Endothelial cell of umbilical vein (primary cell): ENCODE data around the gene FAM167B. TPM values are rescaled to one million over a fixed set of nuclear protein-coding genes. Genes with fewer than 3 reads are reported as not detected.

Experiments used
- BruUV-seq: library from RNA; stranded (reverse); fragments of 400-500 nt; replicated peaks from 2 replicates; lab custom pipeline; 2021; lab: Mats Ljungman, UMichigan
- CTCF ChIA-PET: fragments of 300-600, 350-600 bp; sonication (Branson Sonifier 250); formaldehyde crosslinking; loops from one replicate; lab custom pipeline; 2021; ENCODE audit warnings: antibody characterized with exemption, inconsistent platforms; lab: Charles Lee
- POLR2A ChIA-PET: fragments of 300-600, 350-600 bp; sonication (Branson Sonifier 250); formaldehyde crosslinking; loops from one replicate; lab custom pipeline; 2021; ENCODE audit warnings: antibody characterized with exemption, inconsistent platforms; lab: Charles Lee
- DNase-seq: peaks from one replicate; pipeline ENCODE4 v3.0.0-alpha.2; 2011; ENCODE audit warnings: low read depth, low spot score
- FAIRE-seq: peaks from 2 replicates; lab custom pipeline; 2011; peaks lifted over from hg19 to GRCh38; lab: Jason Lieb, UNC
- H2AFZ ChIP-seq: 2 replicates; pipeline ENCODE4 v1.6.0; 2012; ENCODE audit warnings: low read depth, low read length, control low read depth, inconsistent platforms
- H3K27ac ChIP-seq: 2 replicates; pipeline ENCODE4 v1.5.1; 2011; ENCODE audit warnings: low read depth, mild to moderate bottlenecking, control low read depth, low read length, moderate library complexity; ENCODE audit not compliant: insufficient read depth
- H3K27me3 ChIP-seq, 2 experiments: 2 replicates each; pipeline versions ENCODE4 v1.6.0 to v1.6.1; 2011; ENCODE audit warnings: low read length in 2 of 2, mixed read lengths in 1 of 2; ENCODE audit not compliant: control insufficient read depth in 2 of 2, insufficient read depth in 2 of 2
- H3K36me3 ChIP-seq, 2 experiments: 2 replicates in 1 of 2; 3 replicates in 1 of 2; pipeline ENCODE4 v1.5.1; 2011; ENCODE audit warnings: low read length in 2 of 2, mild to moderate bottlenecking in 1 of 2, moderate library complexity in 1 of 2; ENCODE audit not compliant: control insufficient read depth in 2 of 2, insufficient read depth in 2 of 2; ENCODE audit errors: extremely low read depth in 1 of 2
- H3K4me1 ChIP-seq: 3 replicates; pipeline ENCODE4 v1.5.1; 2011; ENCODE audit warnings: mild to moderate bottlenecking, low read length; ENCODE audit not compliant: control insufficient read depth, insufficient read depth; ENCODE audit errors: extremely low read depth
- H3K4me2 ChIP-seq: 2 replicates; pipeline ENCODE4 v1.6.1; 2011; ENCODE audit warnings: low read length, control low read depth, mixed read lengths; ENCODE audit not compliant: insufficient read depth
- H3K4me3 ChIP-seq, 3 experiments: fragments of 200-600 bp in 1 of 3; sonication (generic), shearing (Covaris generic) in 1 of 3; replicated peaks in 1 of 3; 2 replicates each; pipeline ENCODE4 v1.5.1; 2011 to 2016; ENCODE audit warnings: control low read depth in 3 of 3, low read length in 3 of 3, mild to moderate bottlenecking in 2 of 3, inconsistent platforms in 1 of 3, low read depth in 1 of 3, moderate library complexity in 1 of 3; ENCODE audit not compliant: insufficient read depth in 1 of 3
- H3K79me2 ChIP-seq: 2 replicates; pipeline ENCODE4 v1.6.0; 2012; ENCODE audit warnings: low read length, inconsistent platforms; ENCODE audit not compliant: control insufficient read depth, insufficient read depth
- H3K9ac ChIP-seq: replicated peaks from 2 replicates; pipeline ENCODE3; 2011; ENCODE audit warnings: low read length, control low read depth; ENCODE audit not compliant: insufficient read depth; ENCODE audit errors: extremely low read depth
- H3K9me1 ChIP-seq: replicated peaks from 3 replicates; pipeline ENCODE4 v1.6.0; 2011; ENCODE audit warnings: mild to moderate bottlenecking, low read length; ENCODE audit not compliant: control insufficient read depth, insufficient read depth; ENCODE audit errors: extremely low read depth
- H3K9me3 ChIP-seq: replicated peaks from 2 replicates; pipeline ENCODE4 v1.5.1; 2012; ENCODE audit warnings: low read length, inconsistent platforms; ENCODE audit not compliant: control insufficient read depth, insufficient read depth
- H4K20me1 ChIP-seq: replicated peaks from 2 replicates; pipeline ENCODE3; 2011; ENCODE audit warnings: mild to moderate bottlenecking, low read length; ENCODE audit not compliant: control insufficient read depth, insufficient read depth; ENCODE audit errors: extremely low read depth
- CTCF ChIP-seq, 2 donors: IDR thresholded peaks; 1 replicate in 1 of 2; 2 replicates in 1 of 2; pipeline ENCODE4 v1.5.1; 2011; ENCODE audit warnings: low read length in 2 of 2, mild to moderate bottlenecking in 2 of 2, moderate library complexity in 2 of 2, control low read depth in 1 of 2, inconsistent platforms in 1 of 2, low read depth in 1 of 2; ENCODE audit not compliant: insufficient read depth in 1 of 2; ENCODE audit errors: extremely low read depth in 1 of 2
- EZH2 ChIP-seq: IDR thresholded peaks from 2 replicates; pipeline ENCODE4 v1.6.1; 2012; ENCODE audit warnings: borderline replicate concordance, low read depth, mild to moderate bottlenecking, moderate library complexity, low read length, inconsistent platforms; ENCODE audit not compliant: severe bottlenecking
- FOS ChIP-seq: IDR thresholded peaks from 2 replicates; pipeline ENCODE4 v1.6.1; 2011; ENCODE audit warnings: mild to moderate bottlenecking, low read length, moderate library complexity, borderline replicate concordance; ENCODE audit not compliant: insufficient read depth
- GATA2 ChIP-seq: IDR thresholded peaks from 2 replicates; pipeline ENCODE4 v1.7.0; 2011; ENCODE audit warnings: low read depth, mild to moderate bottlenecking, moderate library complexity, mixed read lengths, low read length; ENCODE audit not compliant: insufficient read length, insufficient read depth
- JUN ChIP-seq: IDR thresholded peaks from 2 replicates; pipeline ENCODE4 v1.6.1; 2011; ENCODE audit warnings: borderline replicate concordance, low read depth; ENCODE audit not compliant: insufficient read length, insufficient read depth
- MAX ChIP-seq: IDR thresholded peaks from 2 replicates; pipeline ENCODE4 v1.6.1; 2011; ENCODE audit not compliant: insufficient read depth, insufficient read length
- MYC ChIP-seq: IDR thresholded peaks from one replicate; pipeline ENCODE4 v1.6.1; 2011; ENCODE audit warnings: mild to moderate bottlenecking, low read depth, low read length
- POLR2A ChIP-seq: IDR thresholded peaks from 2 replicates; pipeline ENCODE4 v1.6.1; 2012; ENCODE audit warnings: low read depth, mild to moderate bottlenecking, control low read depth, low read length
- POLR2AphosphoS5 ChIP-seq: IDR thresholded peaks from 2 replicates; pipeline ENCODE4 v1.6.1; 2012; ENCODE audit warnings: low read depth, mild to moderate bottlenecking, control low read depth, low read length, moderate library complexity; ENCODE audit not compliant: insufficient read depth
- dilution Hi-C: fragments of 300-500 bp; cut with MboI; formaldehyde crosslinking; loops from one replicate; pipeline ENCODE4 v1.15.0; 2019; ENCODE audit warnings: low sequenced_read_pairs; ENCODE audit not compliant: extremely low pct_ligation_motif_present
- intact Hi-C: fragments of 100-400 bp; cut with micrococcal nuclease; formaldehyde crosslinking; loops from one replicate; pipeline ENCODE4 v1.10.0; 2022
- polyA plus RNA-seq, 4 experiments: library from polyadenylated mRNA; depleted of rRNA in 3 of 4; stranded (reverse) in 3 of 4; unstranded in 1 of 4; fragments of >200 nt; gene quantifications; 2 replicates each; pipeline versions ENCODE4 v1.2.1 to v1.2.3, GENCODE V29; 2011 to 2012; ENCODE audit warnings: missing spikeins in 1 of 4
- total RNA-seq: library from RNA; stranded (reverse); gene quantifications from 2 replicates; pipeline ENCODE4 v1.2.3, GENCODE V29; 2021

The FAM167B gene
- total and polyA plus RNA-seq, 2 donors (not counting 3 experiments of a cell fraction or from before 2014, with no cell fraction given), result 2.1 to 5.6 TPM

DNA sequence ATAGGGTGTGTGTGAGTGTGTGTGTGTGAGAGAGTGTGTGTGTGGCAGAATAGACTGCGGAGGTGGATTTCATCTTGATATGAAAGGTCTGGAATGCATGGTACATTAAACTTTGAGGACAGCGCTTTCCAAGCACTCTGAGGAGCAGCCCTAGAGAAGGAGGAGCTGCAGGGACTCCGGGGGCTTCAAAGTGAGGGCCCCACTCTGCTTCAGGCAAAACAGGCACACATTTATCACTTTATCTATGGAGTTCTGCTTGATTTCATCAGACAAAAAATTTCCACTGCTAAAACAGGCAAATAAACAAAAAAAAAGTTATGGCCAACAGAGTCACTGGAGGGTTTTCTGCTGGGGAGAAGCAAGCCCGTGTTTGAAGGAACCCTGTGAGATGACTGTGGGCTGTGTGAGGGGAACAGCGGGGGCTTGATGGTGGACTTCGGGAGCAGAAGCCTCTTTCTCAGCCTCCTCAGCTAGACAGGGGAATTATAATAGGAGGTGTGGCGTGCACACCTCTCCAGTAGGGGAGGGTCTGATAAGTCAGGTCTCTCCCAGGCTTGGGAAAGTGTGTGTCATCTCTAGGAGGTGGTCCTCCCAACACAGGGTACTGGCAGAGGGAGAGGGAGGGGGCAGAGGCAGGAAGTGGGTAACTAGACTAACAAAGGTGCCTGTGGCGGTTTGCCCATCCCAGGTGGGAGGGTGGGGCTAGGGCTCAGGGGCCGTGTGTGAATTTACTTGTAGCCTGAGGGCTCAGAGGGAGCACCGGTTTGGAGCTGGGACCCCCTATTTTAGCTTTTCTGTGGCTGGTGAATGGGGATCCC, 26.6 kb downstream of the FAM167B start:
- TF ChIP-seq JUN (no peak), CTCF (IDR thresholded peaks at IDR 0.05; ENCODE audit: extremely low read depth in 1 of 2, insufficient read depth in 1 of 2, low read depth in 1 of 2, low read length in 2 of 2) (no peak), POLR2AphosphoS5 (no peak), FOS (no peak), MAX (no peak), EZH2 (no peak), GATA2 (no peak), POLR2A (no peak), MYC (no peak)
- CTCF ChIA-PET, result no interaction called here
- peaks cover 3% of the 10 kb centered on the region for H3K4me1 ChIP-seq
- no peak overlapping the region for H2AFZ ChIP-seq
- no TSS peak for BruUV-seq
- no peaks in the 10 kb centered on the region for H3K9me1 ChIP-seq
- H3K79me2 ChIP-seq, result no peaks in the 10 kb centered on the region
- POLR2A ChIA-PET, result interaction anchor here (0.6 kb wide), 1 partner anchor 195 kb away, joined by 3 read pairs; no protein-coding TSS in a partner anchor
- no peak overlapping the region for H3K4me2 ChIP-seq
- H3K27me3 ChIP-seq, result peaks cover 13 to 24% of the 10 kb centered on the region in 2 experiments
- no peaks in the 10 kb centered on the region for H4K20me1 ChIP-seq
- dilution Hi-C loops (no loop called here), intact Hi-C loops (no loop called here)
- H3K9ac ChIP-seq, result no peak overlapping the region
- H3K36me3 ChIP-seq, result no peaks in the 10 kb centered on the region
- no peak overlapping the region for H3K4me3 ChIP-seq
- H3K9me3 ChIP-seq, result no peaks in the 10 kb centered on the region
- no peak overlapping the region for H3K27ac ChIP-seq
- FAIRE-seq, result no peak
- no peak for DNase-seq
